Measurements from ENCODE around the gene BEX3.

- TF ChIP-seq, protein P1, sequence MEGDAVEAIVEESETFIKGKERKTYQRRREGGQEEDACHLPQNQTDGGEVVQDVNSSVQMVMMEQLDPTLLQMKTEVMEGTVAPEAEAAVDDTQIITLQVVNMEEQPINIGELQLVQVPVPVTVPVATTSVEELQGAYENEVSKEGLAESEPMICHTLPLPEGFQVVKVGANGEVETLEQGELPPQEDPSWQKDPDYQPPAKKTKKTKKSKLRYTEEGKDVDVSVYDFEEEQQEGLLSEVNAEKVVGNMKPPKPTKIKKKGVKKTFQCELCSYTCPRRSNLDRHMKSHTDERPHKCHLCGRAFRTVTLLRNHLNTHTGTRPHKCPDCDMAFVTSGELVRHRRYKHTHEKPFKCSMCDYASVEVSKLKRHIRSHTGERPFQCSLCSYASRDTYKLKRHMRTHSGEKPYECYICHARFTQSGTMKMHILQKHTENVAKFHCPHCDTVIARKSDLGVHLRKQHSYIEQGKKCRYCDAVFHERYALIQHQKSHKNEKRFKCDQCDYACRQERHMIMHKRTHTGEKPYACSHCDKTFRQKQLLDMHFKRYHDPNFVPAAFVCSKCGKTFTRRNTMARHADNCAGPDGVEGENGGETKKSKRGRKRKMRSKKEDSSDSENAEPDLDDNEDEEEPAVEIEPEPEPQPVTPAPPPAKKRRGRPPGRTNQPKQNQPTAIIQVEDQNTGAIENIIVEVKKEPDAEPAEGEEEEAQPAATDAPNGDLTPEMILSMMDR (IDR thresholded peaks at IDR 0.05) = no peak
- no peak for TF ChIP-seq POLR2A (IDR thresholded peaks at IDR 0.05)
Observed at GRCh38 chrX:103367502-103367901, 8.8 kb upstream of the BEX3 start.
